Stimulated activated CD4-positive, alpha-beta T cell treated with anti-CD3 and anti-CD28 coated beads, Interleukin-4, amount 100 ng/mL, for 1 hour (primary cell): Measurements from ENCODE around the gene FEZF1.
"Not testable (repeated sequence)": the region's sequence is repeated elsewhere in the genome, so short reads cannot be mapped to it uniquely, and the experiment has no call there.

Experiments used
- DNase-seq: peaks from one replicate; pipeline ENCODE4 v3.0.0-alpha.2; 2020

Gene FEZF1

DNA sequence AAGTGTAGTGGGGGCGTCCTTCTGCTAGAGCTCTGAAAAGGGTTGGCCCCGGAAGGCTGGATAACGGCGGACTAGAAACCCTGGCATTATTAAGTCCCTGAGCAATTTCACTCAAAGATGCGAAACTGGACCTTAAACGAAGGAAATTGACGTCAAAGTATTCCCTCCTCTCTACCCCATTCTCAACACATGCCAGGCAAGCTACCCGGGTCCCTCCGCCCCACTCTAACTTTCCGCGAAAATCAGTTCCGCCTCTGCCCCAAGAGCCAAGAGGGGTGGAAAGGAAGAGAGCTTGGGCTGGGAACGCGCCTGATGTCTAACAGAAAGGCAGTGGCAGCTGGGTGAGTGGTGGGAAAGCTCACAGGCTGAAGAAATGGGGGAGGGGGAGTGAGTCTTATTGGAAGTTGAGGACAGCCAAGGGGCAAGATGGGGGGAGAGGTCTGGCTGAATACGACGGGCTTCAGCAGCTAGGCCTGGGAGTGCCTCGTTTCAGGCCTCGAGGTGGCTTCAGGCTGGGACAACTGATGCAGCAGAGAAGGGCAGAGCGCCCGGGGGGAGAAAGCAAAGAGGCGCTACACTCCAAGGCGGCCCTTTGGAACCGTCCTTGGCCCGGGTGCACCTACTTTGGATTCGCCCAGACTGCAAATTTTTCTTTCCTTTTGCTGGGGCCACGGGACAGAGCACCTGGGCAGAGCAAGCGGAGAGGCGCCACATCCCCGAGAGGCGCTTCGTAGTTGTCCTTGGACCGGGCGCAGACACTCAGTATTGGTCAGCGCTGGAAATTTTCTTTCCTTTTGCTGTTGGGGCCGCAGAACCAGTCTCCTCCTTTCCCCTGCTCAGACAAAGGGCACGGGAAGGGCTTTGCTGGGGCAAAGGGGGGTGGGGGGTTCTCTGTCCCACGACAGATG, 2.0 kb upstream of the FEZF1 start:
- no peak for DNase-seq

DNA sequence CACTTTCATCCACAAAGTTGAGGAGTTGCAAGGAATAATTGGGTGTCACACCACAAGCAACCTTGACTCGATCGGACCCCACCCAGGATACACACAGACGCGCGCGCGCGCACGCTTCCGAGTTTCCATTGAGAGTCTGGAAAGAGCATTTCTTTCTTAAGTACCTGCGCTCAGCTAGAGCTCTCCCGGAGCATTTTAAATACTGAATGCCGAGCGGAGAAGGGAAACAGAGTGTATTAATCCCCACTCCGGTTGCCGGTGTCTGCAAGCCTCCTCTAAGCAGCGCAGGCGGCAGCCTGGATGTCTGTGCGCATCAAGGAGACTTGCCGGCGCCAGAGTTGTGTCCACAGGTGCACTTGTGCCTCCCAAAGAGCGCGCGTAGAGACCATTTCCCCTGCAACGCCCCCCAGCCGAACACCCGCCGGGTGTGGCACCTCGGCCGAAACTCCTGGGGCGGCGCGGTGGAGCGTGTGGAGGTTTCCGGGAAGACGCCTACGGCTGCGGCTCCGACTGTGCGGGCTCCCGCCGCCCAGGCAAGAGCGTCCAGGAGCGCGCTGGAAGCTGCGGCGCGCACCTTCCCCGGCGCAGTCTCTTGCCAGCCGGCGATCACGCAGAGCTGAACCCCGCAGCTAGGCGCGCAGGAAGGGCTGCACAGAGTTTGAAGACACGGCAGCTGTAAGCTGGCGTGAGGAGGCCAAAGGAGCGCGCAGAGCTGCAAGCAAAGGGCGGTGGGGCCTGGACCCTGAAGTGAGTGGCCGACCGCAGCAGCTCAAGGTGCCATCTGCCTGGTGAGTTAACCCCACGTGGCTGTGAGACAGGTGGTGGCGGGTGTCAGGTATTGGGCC, 1.1 kb upstream of the FEZF1 start:
- no peak for DNase-seq

DNA sequence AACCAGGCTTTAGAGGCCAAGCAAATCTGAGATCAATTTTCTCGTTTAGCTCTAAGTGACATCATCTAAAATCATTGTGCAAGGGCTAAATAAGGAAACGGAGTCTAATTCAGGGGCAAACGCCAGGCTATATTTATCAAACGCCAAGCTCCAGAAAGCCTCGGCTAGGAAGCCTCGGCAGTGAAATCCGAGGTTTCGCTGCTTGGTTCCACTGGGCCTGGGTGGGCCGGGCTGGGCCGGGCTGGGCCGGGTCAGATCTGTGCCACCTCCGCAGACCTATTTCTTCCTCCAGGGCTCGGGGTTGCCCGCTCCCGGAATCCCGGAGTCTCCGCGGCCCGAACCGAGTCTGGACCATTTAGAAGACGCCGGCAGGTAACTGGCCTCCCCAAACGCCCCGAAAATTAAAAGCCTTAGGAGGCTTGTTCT, 459 bp upstream of the FEZF1 start:
- DNase-seq: no peak

DNA sequence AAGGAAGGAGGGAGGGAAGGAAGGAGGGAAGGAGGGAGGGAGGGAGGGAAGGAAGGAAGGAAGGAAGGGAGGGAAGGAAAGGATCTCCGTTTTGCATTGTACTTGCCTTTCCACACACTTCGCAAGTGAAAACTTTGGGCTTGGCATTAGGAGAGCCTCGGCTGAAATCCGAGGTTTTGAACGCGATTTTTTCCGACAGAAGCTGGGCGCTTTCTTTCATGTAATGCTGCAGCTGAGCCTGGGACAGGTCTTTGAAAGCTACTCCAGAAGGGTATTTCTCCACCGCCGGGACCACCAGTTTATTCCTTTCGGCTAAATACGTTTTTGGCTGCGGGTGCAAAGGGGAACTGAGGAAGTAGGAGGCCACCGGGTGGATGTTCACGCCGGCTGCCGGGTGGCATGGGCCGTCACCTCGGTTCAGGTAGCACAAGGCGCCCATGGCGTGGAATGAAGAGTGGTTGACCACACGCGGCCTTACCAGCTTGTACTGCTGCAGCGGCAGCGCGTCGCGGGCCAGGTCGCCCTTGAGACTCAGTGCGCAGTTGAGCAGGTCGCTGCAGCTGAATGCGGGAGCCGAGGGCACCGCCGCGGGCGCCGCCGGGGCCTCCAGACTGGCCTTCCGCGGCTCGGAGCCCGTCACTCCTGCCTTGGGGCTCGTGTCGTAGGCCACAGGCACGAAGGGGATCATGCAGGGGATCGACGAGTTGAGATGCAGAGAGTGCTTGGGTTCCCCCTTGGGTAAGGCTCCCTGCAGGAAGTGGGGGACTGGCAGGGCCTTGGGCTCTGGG, 825 bp downstream of the FEZF1 start:
- DNase-seq: no peak

GRCh38 chr7:122302761-122303530, 1.6 kb downstream of the FEZF1 start:
- DNase-seq: no peak

- no peak for DNase-seq
Measured at GRCh38 chr7:122301858-122302760, 2.4 kb downstream of the FEZF1 start.

DNA sequence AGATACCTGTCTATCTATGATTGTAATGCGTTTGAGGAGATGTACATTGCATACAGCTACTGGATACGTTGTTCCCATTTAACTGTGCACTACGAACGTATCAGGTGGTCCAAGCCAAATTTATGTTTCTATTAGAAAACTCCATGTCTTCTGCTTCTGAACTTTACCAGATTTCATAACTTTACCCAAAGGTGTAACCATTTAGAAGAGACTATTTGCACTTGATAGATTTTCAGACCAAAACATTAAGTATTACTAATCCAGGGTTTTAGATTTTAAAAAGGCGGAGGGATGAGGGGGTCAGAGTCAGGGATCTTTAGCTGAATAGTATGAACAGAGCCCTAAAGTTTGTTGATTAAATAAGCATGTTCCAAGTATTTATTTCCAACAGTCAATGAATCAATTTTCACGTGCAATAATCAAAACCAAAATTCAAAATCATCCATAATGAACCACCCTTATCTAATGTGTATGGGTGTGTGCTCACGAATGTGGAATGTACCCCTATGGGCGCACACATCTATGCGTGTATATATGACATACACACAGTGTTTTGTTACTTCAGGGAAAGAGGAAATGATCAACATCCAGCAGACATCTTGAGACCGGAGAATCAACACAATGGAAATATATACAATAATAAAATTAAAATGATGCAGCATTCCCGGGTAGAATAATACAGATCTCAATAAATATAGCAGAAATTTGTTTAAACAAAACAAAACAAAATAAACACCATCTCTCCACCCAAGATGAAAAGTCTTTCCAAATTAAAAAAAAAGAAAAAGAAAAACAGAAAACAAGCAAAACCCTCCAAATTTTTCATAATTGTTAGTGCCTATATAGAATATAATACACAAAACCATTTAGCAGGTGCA, 3.4 kb downstream of the FEZF1 start:
- DNase-seq: no peak

DNA sequence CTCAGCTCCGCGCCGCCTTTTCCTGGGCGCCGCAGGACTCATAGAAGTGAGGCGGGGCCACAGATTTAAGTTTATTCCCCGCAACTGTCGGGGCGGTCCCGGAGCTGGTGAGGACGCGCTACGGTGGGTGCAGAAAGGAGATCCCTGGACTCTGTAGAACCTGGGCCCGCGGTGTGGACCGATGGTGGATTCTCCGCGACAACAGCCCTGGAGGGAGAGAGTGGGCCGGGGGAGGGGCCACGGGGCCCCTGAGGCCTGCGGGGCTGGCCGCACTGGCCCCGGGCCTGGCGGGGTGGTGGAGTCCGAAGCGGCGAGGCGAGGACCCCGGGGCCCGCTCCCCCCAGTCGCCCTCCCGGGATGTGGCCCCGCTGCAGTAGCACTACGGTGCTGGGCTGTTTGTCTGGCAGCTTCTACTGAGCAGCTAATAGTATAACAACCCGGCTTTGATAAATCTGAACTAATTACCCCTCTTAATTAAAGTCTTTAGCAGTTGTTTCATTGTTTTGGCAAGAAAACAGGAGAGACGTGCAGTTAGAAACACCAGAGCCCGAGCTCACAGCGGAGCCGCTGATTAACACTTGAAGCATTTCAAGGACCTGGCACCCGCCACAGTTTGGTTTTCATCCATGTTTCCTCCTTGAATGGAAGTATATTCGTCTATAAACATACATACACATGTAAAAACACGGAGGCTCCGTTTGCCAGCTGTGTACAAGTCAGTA, 4.2 kb downstream of the FEZF1 start:
- DNase-seq: no peak

- DNase-seq: no peak
Measured at GRCh38 chr7:122299624-122300210, 4.8 kb downstream of the FEZF1 start.

GRCh38 chr7:122298618-122299017, 5.9 kb downstream of the FEZF1 start:
- no peak for DNase-seq

DNA sequence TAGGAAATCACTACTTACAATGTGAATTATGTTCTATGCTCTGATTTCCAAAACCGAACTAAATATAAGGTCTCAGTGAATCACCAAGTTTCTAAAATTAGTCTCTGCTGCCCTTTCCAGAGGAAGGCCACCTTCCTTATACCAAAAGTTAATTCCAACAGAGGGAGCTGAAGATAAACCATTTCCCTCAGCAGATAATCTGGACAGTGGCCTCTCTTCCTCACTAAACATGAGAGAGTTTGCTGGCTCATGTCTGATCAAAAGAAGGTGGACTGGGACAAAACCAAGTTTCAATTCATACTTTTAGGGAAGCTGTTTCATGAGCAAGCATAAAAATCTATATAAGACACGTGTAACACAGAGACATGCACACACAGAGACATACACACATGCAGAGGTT, 6.4 kb downstream of the FEZF1 start:
- no peak for DNase-seq

GRCh38 chr7:122291189-122291588, 13.4 kb downstream of the FEZF1 start:
- no peak for DNase-seq

- DNase-seq: no peak
Measured at GRCh38 chr7:122290476-122290875, 14.1 kb downstream of the FEZF1 start.

DNA sequence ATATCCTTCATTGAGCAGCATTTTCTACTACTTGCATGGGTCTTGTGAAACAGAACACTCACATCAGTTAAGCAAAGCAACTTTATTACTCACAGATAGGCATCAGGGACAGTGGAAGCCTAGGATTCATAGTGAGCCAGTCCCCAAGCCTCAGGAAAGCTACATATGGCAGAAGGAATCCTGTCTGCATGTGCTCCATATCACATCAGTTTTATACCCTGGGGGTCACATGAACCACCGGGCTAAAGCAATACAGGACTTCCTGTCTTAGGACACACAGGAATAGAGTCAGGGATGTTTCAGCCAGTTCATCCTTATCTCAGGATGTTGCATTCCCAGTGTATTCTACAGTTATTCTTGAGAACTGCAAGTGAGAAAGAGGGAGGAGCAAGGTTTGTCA, 15.1 kb downstream of the FEZF1 start:
- DNase-seq: no peak

DNA sequence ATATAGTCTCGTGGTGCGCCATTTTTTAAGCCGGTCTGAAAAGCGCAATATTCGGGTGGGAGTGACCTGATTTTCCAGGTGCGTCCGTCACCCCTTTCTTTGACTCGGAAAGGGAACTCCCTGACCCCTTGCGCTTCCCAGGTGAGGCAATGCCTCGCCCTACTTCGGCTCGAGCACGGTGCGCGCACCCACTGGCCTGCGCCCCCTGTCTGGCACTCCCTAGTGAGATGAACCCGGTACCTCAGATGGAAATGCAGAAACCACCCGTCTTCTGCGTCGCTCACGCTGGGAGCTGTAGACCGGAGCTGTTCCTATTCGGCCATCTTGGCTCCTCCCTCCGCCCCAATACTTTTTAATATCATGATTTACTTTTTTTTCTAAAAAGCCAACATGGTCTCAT, 19.9 kb downstream of the FEZF1 start:
- not testable (repeated sequence) for DNase-seq

DNA sequence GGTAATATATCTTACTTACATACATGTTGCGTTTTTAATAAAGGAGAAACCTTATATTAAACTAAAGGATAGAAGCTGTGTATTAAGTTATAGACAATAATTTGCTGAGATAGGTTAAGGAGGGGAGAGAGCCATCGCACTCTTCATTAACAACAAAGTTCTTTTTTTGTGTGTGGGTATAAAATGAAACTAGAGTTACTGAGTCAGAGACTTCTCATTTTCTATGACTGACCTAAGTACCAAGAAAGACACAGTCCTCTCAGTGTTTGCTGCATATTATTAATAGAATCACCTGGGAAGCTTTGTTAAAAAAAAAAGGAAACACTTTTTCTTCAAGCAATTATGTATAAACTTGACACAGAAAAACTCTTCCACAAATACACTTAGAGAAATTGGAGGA, 31.4 kb downstream of the FEZF1 start:
- DNase-seq: no peak

GRCh38 chr7:122269241-122269640, 35.3 kb downstream of the FEZF1 start:
- no peak for DNase-seq

DNA sequence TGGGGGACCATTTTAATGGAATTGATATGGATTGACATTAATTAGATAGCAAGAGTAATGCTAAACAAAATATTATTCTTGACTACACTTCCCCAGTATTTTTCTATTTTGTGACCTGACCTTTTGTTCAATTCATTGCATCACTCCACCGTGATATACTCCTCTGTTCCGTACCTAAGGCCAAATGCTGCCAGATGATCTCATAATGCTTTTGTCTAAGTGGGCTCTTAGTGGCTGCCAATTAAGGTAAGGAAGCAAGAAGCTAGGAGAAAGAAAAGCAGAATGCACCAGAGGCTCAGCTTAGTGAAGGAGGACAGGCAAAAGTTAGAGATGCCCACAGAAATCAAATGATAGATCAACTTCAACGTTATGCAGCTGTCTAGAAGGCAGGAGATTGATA, 36.4 kb downstream of the FEZF1 start:
- no peak for DNase-seq

DNA sequence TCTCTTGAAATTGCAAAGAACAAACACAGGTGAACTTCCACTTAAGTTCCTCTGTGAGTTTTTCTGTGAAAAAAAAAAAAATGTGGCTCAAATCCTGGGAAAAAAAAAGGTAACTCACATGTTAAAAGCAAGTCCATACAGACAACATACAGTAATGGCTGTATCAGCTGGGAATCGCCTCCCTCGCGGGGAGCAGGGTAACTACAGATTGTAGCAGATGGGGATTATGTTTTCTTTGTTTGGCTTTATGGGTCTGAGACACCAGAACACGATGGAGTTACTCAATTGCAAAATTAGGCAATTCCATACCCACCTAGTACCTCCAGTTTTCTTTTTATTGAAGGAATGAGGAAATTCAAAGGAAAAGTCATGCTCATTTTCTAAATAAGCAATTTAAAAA, 42.3 kb downstream of the FEZF1 start:
- DNase-seq: no peak
